WI38 (cell line): ENCODE measurements around the gene CD44.

Experiments used
- H3K4me3 ChIP-seq: 2 replicates; pipeline ENCODE4 v1.5.1; 2011; ENCODE audit warnings: low read depth, mild to moderate bottlenecking, control low read depth, low read length
- CTCF ChIP-seq: IDR thresholded peaks from 2 replicates; pipeline ENCODE4 v1.5.1; 2012; ENCODE audit warnings: low read depth, mild to moderate bottlenecking, control low read depth, low read length

The CD44 gene

GRCh38 chr11:35250621-35251020 is 111.7 kb downstream of the CD44 start:
- H3K4me3 ChIP-seq: no peak overlapping the region
- no peak for TF ChIP-seq CTCF

GRCh38 chr11:35253237-35253636 is 114.3 kb downstream of the CD44 start:
- TF ChIP-seq CTCF: no peak
- no peak overlapping the region for H3K4me3 ChIP-seq

- no peak overlapping the region for H3K4me3 ChIP-seq
- no peak for TF ChIP-seq CTCF
Observed at GRCh38 chr11:35255514-35255913, 116.5 kb downstream of the CD44 start.

- no peak overlapping the region for H3K4me3 ChIP-seq
Observed at GRCh38 chr11:35256296-35256695, 117.3 kb downstream of the CD44 start.

GRCh38 chr11:35257281-35257680 is 118.3 kb downstream of the CD44 start:
- TF ChIP-seq CTCF: no peak
- no peak overlapping the region for H3K4me3 ChIP-seq

More at GRCh38 chr11:35256296-35256695, 117.3 kb downstream of the CD44 start:
- TF ChIP-seq CTCF: no peak

GRCh38 chr11:35259529-35259928 is 120.6 kb downstream of the CD44 start:
- H3K4me3 ChIP-seq: no peak overlapping the region
- TF ChIP-seq CTCF: no peak

GRCh38 chr11:35260342-35260985 is 121.5 kb downstream of the CD44 start:
- H3K4me3 ChIP-seq: no peak overlapping the region
- no peak for TF ChIP-seq CTCF
